BJ (cell line): Measurements from ENCODE around the gene CMC2. TPM values are rescaled to one million over a fixed set of nuclear protein-coding genes. Genes with fewer than 3 reads are reported as not detected.

ENCODE experiments used
- CTCF ChIA-PET: fragments of 350-600 bp; formaldehyde crosslinking; extraction: SDS; loops from one replicate; lab custom pipeline; 2021; ENCODE audit warnings: antibody characterized with exemption, inconsistent platforms; lab: Yijun Ruan, JAX
- POLR2A ChIA-PET: fragments of 300-600 bp; sonication (Branson Sonifier 250); formaldehyde crosslinking; extraction: SDS; loops from one replicate; lab custom pipeline; 2021; ENCODE audit warnings: antibody characterized with exemption; lab: Charles Lee
- DNase-seq: peaks from one replicate; pipeline ENCODE4 v3.0.0-alpha.2; 2011; ENCODE audit warnings: low read depth
- H3K27me3 ChIP-seq: 2 replicates; pipeline ENCODE4 v1.6.0; 2011; ENCODE audit warnings: low read length; ENCODE audit not compliant: control insufficient read depth, insufficient read depth
- H3K36me3 ChIP-seq: 2 replicates; pipeline ENCODE4 v1.5.1; 2011; ENCODE audit warnings: low read length; ENCODE audit not compliant: control insufficient read depth, insufficient read depth
- H3K4me3 ChIP-seq: 2 replicates; pipeline ENCODE4 v1.5.1; 2011; ENCODE audit warnings: low read depth, mild to moderate bottlenecking, control low read depth, low read length
- CTCF ChIP-seq: IDR thresholded peaks from 2 replicates; pipeline ENCODE4 v1.5.1; 2011; ENCODE audit warnings: low read depth, mild to moderate bottlenecking, control low read depth, inconsistent platforms, low read length, moderate library complexity; ENCODE audit not compliant: insufficient read depth
- polyA plus RNA-seq: library from polyadenylated mRNA; depleted of rRNA; stranded (reverse); fragments of >200 nt; gene quantifications from 2 replicates; pipeline ENCODE4 v1.2.3, GENCODE V29; 2011

The CMC2 gene
- polyA plus RNA-seq, 1 experiment, result 56.4 TPM

DNA sequence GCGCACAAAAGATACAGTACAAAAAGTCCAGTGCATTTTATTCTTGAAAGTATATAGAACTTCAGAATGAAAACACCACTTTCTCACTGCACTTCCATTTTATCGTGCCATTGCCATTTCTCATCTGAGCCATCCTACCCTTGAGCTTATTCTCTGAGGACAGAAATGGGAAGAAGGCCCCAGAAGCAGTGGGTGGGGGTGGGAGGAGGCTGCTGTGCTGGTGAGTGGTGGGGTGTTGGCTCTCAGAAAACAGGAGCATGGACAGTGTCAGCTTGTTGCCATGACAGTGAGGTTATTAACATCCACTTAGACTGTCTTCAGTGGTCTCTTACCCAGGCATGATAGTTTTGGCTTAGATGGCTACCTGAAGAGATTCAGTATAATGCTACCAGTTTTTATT, 33.4 kb upstream of the CMC2 start:
- no peak for TF ChIP-seq CTCF
- CTCF ChIA-PET, result no interaction called here
- no peak overlapping the region for H3K4me3 ChIP-seq
- POLR2A ChIA-PET, result interaction anchor here (0.6 kb wide), 1 partner anchor 19 kb away, joined by 3 read pairs; no protein-coding TSS in a partner anchor
- DNase-seq, result no peak
- no peaks in the 10 kb centered on the region for H3K27me3 ChIP-seq
- peaks cover 6% of the 10 kb centered on the region for H3K36me3 ChIP-seq

DNA sequence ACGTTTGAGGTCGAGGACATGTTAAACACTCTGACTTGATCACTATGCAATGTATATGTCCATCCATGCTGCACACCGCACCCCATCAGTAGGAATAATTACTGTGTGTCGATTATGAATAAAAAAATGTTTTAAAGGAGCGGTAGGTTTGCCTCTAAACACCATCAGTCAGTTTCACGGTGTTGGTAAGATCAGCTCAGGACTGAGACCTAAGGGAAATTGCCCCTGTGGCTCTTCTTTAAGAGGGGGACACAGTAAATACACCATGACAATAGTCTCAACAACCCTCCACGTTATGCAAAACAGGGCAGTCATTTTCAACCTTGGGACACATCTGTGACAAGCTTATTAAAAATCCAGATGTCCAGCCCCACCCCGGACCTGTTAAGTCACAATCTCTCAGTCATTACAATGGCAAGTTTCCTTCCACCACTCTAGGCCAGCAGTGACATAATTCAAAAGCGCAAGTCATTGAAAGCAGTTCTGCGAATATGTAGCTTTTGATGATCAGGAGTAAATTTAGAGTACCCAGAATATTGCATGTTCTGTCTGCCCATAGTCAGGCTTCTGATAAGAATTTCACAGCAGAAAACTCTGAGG, 30.2 kb upstream of the CMC2 start:
- ChIA-PET CTCF (interaction anchor here (1.4 to 3.1 kb wide), 11 partner anchors 9 to 702 kb away, joined by 3 to 27 read pairs (median 11); no protein-coding TSS in a partner anchor), POLR2A (no interaction called here)

DNA sequence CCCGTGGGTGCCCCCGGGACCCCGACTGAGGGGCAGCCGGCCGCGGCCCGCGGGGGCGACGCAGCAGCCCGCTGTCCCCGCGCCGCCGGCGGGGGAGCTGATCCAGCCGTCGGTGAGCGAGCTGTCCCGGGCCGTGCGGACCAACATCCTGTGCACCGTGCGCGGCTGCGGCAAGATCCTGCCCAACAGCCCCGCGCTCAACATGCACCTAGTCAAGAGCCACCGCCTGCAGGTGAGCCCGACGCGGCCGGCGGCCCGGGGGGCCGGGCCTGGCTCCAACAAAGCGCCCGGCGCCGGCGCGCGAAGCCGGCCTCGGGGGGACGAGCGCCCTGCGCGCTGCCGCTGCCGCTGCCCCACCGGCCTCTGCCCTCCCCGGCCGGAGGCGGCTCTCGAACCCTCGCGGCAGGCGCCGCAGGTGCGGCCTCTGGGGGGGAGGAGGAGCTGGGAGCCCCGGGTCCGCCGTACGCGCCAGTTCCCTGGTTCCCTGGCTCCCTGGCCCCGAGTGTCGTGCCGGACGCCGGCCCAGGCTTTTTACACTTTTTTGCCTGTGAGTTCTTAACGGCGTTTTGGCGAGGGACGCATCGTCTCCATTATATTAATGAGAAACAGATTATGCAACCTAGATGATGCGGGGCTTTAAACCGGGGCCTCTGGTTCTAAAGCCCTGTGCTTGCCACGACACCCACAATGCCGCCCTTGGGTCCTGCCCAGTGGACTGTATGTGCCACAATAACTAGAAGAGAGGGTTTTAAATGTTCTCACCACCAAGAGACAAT, 29.5 kb upstream of the CMC2 start:
- Histone ChIP-seq H3K27me3 (no peaks in the 10 kb centered on the region), H3K4me3 (peak overlapping the region; percentile 71), H3K36me3 (no peaks in the 10 kb centered on the region)
- DNase-seq, result no peak
- no peak for TF ChIP-seq CTCF
- ChIA-PET POLR2A (no interaction called here), CTCF (interaction anchor here (0.6 to 3.1 kb wide), 54 partner anchors 10 to 708 kb away, joined by 3 to 27 read pairs (median 4); partner anchors contain the start of genes CENPN and CMC2)

More for the DNA sequence above, 30.2 kb upstream of the CMC2 start:
- no peaks in the 10 kb centered on the region for H3K36me3 ChIP-seq
- no peak for DNase-seq
- TF ChIP-seq CTCF, result no peak
- H3K27me3 ChIP-seq, result no peaks in the 10 kb centered on the region
- peak overlapping the region; percentile 71 for H3K4me3 ChIP-seq

DNA sequence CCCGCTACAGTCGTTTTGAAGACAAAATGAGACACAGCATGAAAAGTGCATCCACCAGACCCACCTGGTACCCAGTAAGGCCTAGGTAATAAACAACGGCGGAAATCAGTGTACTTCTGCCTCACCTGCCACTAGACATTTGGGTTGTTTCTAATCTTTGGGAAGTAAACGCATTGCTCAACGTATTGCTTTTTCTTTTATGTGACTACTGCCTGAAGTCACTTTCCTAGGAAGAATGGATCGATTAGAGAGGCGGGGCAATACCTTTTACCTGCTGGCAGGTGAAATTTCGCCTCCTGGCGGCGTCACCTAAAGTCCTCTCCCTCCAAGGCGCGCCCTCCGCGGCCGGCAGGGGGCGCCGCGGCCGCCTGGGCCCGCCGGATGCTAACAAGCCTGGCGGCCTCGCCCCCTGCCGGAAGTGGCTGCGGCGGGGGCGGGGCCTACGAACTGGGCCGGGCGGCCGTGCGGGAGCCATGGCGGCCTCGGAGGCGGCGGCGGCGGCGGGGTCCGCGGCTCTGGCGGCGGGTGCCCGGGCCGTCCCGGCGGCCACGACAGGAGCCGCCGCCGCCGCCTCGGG, 28.8 kb upstream of the CMC2 start, which contains the start of gene ATMIN:
TSS of gene ATMIN (plus strand) at position 445 of the 577 bp plus-strand sequence. CDS start at position 474, 29 bp downstream.
- peak; percentile 80 for TF ChIP-seq CTCF
- POLR2A ChIA-PET, result no interaction called here
- peak; percentile 9 for DNase-seq
- Histone ChIP-seq H3K36me3 (no peaks in the 10 kb centered on the region), H3K27me3 (no peaks in the 10 kb centered on the region), H3K4me3 (peak within 1 kb of the TSS; percentile 71)
- CTCF ChIA-PET, result interaction anchor here (0.6 to 3.1 kb wide), 56 partner anchors 10 to 709 kb away, joined by 3 to 27 read pairs (median 4); partner anchors contain the start of genes CENPN and CMC2
